ENCODE measurements around the gene ABCG1. TPM values are rescaled to one million over a fixed set of nuclear protein-coding genes. Genes with fewer than 3 reads are reported as not detected.

ABCG1 gene
- total RNA-seq, 1 donor from 2014 or later = 39.5 TPM

- Histone ChIP-seq H3K9me3 (no peaks in the 10 kb centered on the region), H3K4me3 (no peak overlapping the region), H3K36me3 (no peaks in the 10 kb centered on the region), H3K27ac (no peak overlapping the region), H3K4me1 (no peaks in the 10 kb centered on the region), H3K27me3 (no peaks in the 10 kb centered on the region)
- TF ChIP-seq CTCF (IDR thresholded peaks at IDR 0.05) = no peak
- DNase-seq (ENCODE audit: low spot score in 2 of 2) = no peak
- intact Hi-C loops (cut with DNase I) = no loop called here
Observed at GRCh38 chr21:42279341-42279871, 60.5 kb downstream of the ABCG1 start.

GRCh38 chr21:42279888-42280287 is 60.9 kb downstream of the ABCG1 start:
- Histone ChIP-seq H3K36me3 (no peaks in the 10 kb centered on the region), H3K9me3 (no peaks in the 10 kb centered on the region), H3K4me1 (no peaks in the 10 kb centered on the region), H3K4me3 (no peak overlapping the region), H3K27ac (no peak overlapping the region), H3K27me3 (no peaks in the 10 kb centered on the region)
- intact Hi-C loops (cut with DNase I) = no loop called here
- no peak for TF ChIP-seq CTCF (IDR thresholded peaks at IDR 0.05)
- DNase-seq (ENCODE audit: low spot score in 2 of 2) = no peak

DNA sequence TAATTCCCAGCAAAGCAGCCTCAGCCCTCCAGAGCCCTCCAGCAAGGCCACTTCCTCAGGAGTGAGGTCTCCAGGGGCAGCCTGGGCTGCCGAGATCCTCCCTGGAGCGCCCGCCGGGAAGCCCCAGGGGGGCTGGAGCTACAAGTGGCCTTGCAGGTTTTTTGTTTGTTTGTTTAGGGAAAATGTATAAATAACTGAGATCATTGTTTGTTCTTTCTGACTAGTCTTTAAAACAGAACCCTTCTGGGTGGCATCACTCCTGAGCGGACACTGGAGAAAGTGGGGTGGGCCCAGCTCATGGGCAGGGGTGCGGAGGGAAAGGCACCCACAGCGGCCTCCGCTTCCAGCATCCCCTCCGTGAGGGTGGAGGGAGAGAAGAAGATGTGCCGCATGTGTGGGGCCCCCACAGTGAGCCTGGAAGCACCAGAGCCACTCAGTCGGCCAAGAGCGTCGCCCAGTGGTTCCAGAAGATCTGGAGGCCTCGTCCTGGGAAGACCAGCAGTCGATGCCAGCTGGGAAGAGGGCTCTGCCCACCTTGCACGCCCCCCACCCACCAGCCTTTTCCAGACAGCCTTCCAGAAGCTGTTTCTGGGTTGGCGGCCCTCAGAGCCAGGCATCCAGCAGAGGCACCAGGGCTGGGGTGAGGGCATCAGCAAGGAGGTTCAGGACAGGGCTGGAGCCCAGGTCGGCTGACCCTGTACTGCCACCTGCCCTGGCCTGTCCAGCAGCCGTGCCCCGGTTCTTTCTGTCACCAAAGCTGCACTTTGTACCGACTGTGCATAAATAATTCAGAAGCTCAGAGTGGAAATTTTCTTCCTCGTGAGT is 61.6 kb downstream of the ABCG1 start:
- DNase-seq (ENCODE audit: low spot score in 2 of 2) = no peak
- no peaks in the 10 kb centered on the region for H3K27me3 ChIP-seq
- H3K9me3 ChIP-seq = no peaks in the 10 kb centered on the region

GRCh38 chr21:42281181-42281680 is 62.3 kb downstream of the ABCG1 start:
- H3K27ac ChIP-seq = no peak overlapping the region
- H3K4me1 ChIP-seq = no peaks in the 10 kb centered on the region
- TF ChIP-seq CTCF (IDR thresholded peaks at IDR 0.05) = no peak
- H3K27me3 ChIP-seq = no peaks in the 10 kb centered on the region
- no peaks in the 10 kb centered on the region for H3K36me3 ChIP-seq
- H3K4me3 ChIP-seq = no peak overlapping the region
- intact Hi-C loops (cut with DNase I) = no loop called here
- H3K9me3 ChIP-seq = no peaks in the 10 kb centered on the region
- no peak for DNase-seq (ENCODE audit: low spot score in 2 of 2)

More for the DNA sequence above, 61.6 kb downstream of the ABCG1 start:
- no peaks in the 10 kb centered on the region for H3K4me1 ChIP-seq
- intact Hi-C loops (cut with DNase I) = no loop called here
- no peaks in the 10 kb centered on the region for H3K36me3 ChIP-seq
- H3K27ac ChIP-seq = no peak overlapping the region
- TF ChIP-seq CTCF (IDR thresholded peaks at IDR 0.05) = no peak
- H3K4me3 ChIP-seq = no peak overlapping the region

- no peaks in the 10 kb centered on the region for H3K9me3 ChIP-seq
- no peak overlapping the region for H3K27ac ChIP-seq
- no peak overlapping the region for H3K4me3 ChIP-seq
- no peaks in the 10 kb centered on the region for H3K4me1 ChIP-seq
- H3K27me3 ChIP-seq = no peaks in the 10 kb centered on the region
- intact Hi-C loops (cut with DNase I) = no loop called here
- DNase-seq (ENCODE audit: low spot score in 2 of 2) = no peak
- TF ChIP-seq CTCF (IDR thresholded peaks at IDR 0.05) = no peak
- no peaks in the 10 kb centered on the region for H3K36me3 ChIP-seq
Observed at GRCh38 chr21:42282021-42282420, 63.1 kb downstream of the ABCG1 start.
